ENCODE data around the gene ASPDH.
"Not testable (repeated sequence)": the region's sequence is repeated elsewhere in the genome, so short reads cannot be mapped to it uniquely, and the experiment has no call there.

The ASPDH gene

GRCh38 chr19:50535672-50536187 is 22.0 kb upstream of the ASPDH start:
- DNase-seq (ENCODE audit: low read depth), result no peak
- no peak overlapping the region for H3K4me3 ChIP-seq (ENCODE audit: low read depth, low read length)
- TF ChIP-seq CTCF (conservative IDR thresholded peaks at IDR 0.05; ENCODE audit: low read depth, low read length), result no peak

- no peak overlapping the region for H3K4me3 ChIP-seq (ENCODE audit: low read depth, low read length)
- DNase-seq (ENCODE audit: low read depth), result no peak
- TF ChIP-seq CTCF (conservative IDR thresholded peaks at IDR 0.05; ENCODE audit: low read depth, low read length), result no peak
Measured at GRCh38 chr19:50534478-50534877, 20.8 kb upstream of the ASPDH start.

- no peak for TF ChIP-seq CTCF (conservative IDR thresholded peaks at IDR 0.05; ENCODE audit: low read depth, low read length)
- no peak overlapping the region for H3K4me3 ChIP-seq (ENCODE audit: low read depth, low read length)
- DNase-seq (ENCODE audit: low read depth), result no peak
Measured at GRCh38 chr19:50532952-50533351, 19.2 kb upstream of the ASPDH start.

GRCh38 chr19:50531171-50531612 is 17.5 kb upstream of the ASPDH start:
- no peak overlapping the region for H3K4me3 ChIP-seq (ENCODE audit: low read depth, low read length)
- no peak for DNase-seq (ENCODE audit: low read depth)
- TF ChIP-seq CTCF (conservative IDR thresholded peaks at IDR 0.05; ENCODE audit: low read depth, low read length), result no peak

DNA sequence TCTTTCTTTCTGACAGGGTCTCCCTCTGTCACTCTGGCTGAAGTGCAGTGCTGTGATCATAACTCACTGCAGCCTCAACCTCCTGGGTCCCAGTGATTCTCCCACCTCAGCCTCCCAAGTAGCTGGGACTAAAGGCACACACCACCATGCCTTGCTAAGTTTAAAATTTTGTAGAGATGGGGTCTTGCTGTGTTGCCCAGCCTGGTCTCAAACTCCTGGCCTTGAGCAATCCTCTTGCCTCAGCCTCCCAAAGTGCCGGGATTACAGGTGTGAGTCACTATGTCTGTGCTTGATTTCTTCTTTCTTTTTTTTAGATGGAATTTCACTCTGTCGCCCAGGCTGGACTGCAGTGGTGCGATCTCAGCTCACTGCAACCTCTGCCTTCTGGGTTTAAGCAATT is 14.3 kb upstream of the ASPDH start:
- not testable (repeated sequence) for DNase-seq (ENCODE audit: low read depth); H3K4me3 ChIP-seq (ENCODE audit: low read depth, low read length)

- no peak for TF ChIP-seq CTCF (conservative IDR thresholded peaks at IDR 0.05; ENCODE audit: low read depth, low read length)
- DNase-seq (ENCODE audit: low read depth), result no peak
- no peak overlapping the region for H3K4me3 ChIP-seq (ENCODE audit: low read depth, low read length)
Measured at GRCh38 chr19:50522881-50523280, 9.2 kb upstream of the ASPDH start.

- DNase-seq (ENCODE audit: low read depth), result no peak
- H3K4me3 ChIP-seq (ENCODE audit: low read depth, low read length), result no peak overlapping the region
- TF ChIP-seq CTCF (conservative IDR thresholded peaks at IDR 0.05; ENCODE audit: low read depth, low read length), result no peak
Measured at GRCh38 chr19:50520822-50521465, 7.2 kb upstream of the ASPDH start.

Data from choroid plexus epithelial cell (primary cell).